ENCODE results near the gene TRIP13. TPM values are rescaled to one million over a fixed set of nuclear protein-coding genes. Genes with fewer than 3 reads are reported as not detected.

Gene TRIP13
- total RNA-seq, 4 donors from 2014 or later: 1.1 to 1.7 (median 1.3) TPM; not detected in 1

DNA sequence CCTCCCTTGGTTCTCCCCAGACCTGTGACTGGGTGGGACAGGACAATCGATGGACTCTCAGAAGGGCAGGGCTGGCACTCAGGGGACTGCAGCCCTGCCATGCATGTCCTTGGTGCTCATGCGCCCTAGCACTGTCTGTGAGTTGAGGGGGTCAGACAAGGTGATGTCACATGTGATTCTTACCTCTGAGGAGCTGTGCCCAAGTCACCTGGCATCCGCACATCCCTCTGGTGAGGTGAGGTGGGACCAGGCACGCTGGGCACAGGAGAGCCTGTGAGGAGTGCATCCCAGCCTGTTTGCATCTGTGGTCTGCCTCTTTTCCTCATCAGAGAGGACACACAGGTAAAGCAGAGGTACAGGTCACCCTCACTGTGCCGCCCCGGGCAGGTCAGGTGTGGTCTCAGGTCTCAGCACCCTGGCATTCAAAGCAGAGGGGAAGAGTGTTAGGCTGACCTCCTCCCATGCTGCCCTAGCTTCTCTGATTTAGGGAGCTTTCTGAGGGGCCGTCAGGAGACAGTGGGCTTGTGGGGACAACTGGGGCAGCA, 14.8 kb downstream of the TRIP13 start:
- H3K9me3 ChIP-seq: no peaks in the 10 kb centered on the region
- no peaks in the 10 kb centered on the region for H3K36me3 ChIP-seq
- TF ChIP-seq CTCF (IDR thresholded peaks at IDR 0.05) (no peak), POLR2A (IDR thresholded peaks at IDR 0.05) (no peak)
- H3K4me1 ChIP-seq: peaks cover 0 to 6% of the 10 kb centered on the region in 2 donors
- 97 to 100% methylated on average over 5 to 6 of the region's 7 CpGs for WGBS, 2 donors
- intact Hi-C loops (cut with DNase I): loop anchor here (10.0 kb wide), 1 partner anchor 463 kb away; the partner anchor contains the start of gene EXOC3
- H3K27ac ChIP-seq: no peak overlapping the region
- H3K4me3 ChIP-seq (replicated peaks in 1 of 3): no peak overlapping the region
- no peak for DNase-seq
- H3K27me3 ChIP-seq: no peaks in the 10 kb centered on the region

GRCh38 chr5:908172-908571, 15.5 kb downstream of the TRIP13 start:
- Histone ChIP-seq H3K9me3 (no peaks in the 10 kb centered on the region), H3K4me1 (no peaks in the 10 kb centered on the region), H3K27me3 (no peaks in the 10 kb centered on the region), H3K27ac (no peak overlapping the region), H3K36me3 (no peaks in the 10 kb centered on the region), H3K4me3 (replicated peaks in 1 of 3) (no peak overlapping the region)
- TF ChIP-seq POLR2A (IDR thresholded peaks at IDR 0.05): no peak
- no peak for TF ChIP-seq CTCF (IDR thresholded peaks at IDR 0.05)
- DNase-seq: no peak
- intact Hi-C loops (cut with DNase I): loop anchor here (10.0 kb wide), 1 partner anchor 463 kb away; the partner anchor contains the start of gene EXOC3
- WGBS, 2 donors: 96 to 98% methylated on average over 16 of the region's 16 CpGs

GRCh38 chr5:909086-909485, 16.4 kb downstream of the TRIP13 start:
- Histone ChIP-seq H3K4me1 (no peaks in the 10 kb centered on the region), H3K4me3 (replicated peaks in 1 of 3) (no peak overlapping the region), H3K36me3 (no peaks in the 10 kb centered on the region), H3K27ac (no peak overlapping the region), H3K9me3 (no peaks in the 10 kb centered on the region), H3K27me3 (no peaks in the 10 kb centered on the region)
- DNase-seq: no peak
- intact Hi-C loops (cut with DNase I): loop anchor here (10.0 kb wide), 1 partner anchor 464 kb away; the partner anchor contains the start of gene EXOC3
- 95 to 97% methylated on average over 7 to 8 of the region's 8 CpGs for WGBS, 2 donors
- TF ChIP-seq POLR2A (IDR thresholded peaks at IDR 0.05) (no peak), CTCF (IDR thresholded peaks at IDR 0.05) (no peak)

DNA sequence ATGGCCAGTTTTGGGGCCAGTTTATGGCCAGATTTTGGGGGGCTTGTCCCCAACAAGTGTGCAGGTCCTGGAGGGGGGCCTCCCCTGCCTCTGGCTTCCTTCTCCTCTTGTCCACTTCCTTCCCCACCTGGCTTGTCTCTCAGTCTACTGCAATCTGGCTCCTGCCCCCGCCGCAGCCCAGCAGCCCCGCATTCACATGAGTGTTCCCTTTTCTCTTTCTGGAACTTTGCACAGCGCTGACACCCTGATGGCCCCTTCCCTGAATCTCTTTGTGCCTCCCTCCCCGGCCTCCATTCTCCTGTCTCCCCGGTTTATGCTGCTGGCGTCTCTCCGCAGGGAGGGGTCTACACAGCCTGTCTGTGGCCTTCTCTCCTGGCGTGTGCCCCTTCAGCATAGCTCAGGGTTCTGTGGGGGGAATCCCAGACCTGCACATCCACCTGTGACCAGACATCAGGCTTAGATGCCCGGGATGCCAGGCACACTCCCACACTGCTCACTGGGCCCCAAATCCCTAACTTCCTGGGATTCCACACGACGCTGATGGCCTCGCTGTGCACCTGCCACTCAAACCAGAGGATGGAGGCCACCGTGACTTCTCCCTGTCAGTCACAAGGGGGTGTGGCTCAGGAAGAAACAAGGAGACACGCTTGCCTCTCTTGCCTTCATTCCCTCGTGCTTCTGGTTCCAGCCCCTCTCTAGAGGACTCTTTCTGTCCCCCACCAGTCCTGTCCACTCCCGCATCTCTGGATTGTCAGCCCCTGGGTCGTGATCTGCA, 17.5 kb downstream of the TRIP13 start:
- Histone ChIP-seq H3K4me1 (no peaks in the 10 kb centered on the region), H3K27me3 (no peaks in the 10 kb centered on the region), H3K27ac (no peak overlapping the region), H3K9me3 (no peaks in the 10 kb centered on the region), H3K36me3 (no peaks in the 10 kb centered on the region), H3K4me3 (replicated peaks in 1 of 3) (no peak overlapping the region)
- DNase-seq: no peak
- intact Hi-C loops (cut with DNase I): loop anchor here (10.0 kb wide), 2 partner anchors 465 to 745 kb away; partner anchors contain the start of gene EXOC3
- 96% methylated on average over 18 of the region's 18 CpGs for WGBS, 2 donors
- TF ChIP-seq CTCF (IDR thresholded peaks at IDR 0.05): no peak

DNA sequence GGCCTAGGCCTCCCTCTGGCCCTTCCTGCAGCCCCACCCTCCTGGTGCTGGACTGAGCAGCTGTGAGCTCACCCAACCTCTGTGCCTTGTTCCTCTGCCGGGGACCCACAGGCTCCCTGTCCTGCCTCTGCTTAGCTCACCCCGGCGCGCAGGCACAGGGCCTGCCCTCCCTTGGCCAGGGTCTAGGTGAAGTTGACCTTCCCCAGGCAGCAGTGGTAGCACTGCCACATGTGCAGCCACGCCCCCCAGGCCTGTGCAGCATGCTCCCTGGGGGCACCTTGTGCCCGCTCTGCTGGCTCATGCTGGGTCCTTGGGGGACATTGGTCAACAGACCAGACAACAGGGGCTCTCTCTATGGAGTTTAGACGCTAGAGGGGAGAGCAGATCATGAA, 18.1 kb downstream of the TRIP13 start:
- WGBS, 2 donors: 99 to 100% methylated on average over 1 to 7 of the region's 7 CpGs
- H3K4me3 ChIP-seq (replicated peaks in 1 of 3): no peak overlapping the region
- H3K27me3 ChIP-seq: no peaks in the 10 kb centered on the region
- TF ChIP-seq POLR2A (IDR thresholded peaks at IDR 0.05) (no peak), CTCF (IDR thresholded peaks at IDR 0.05) (no peak)
- H3K4me1 ChIP-seq: no peaks in the 10 kb centered on the region
- DNase-seq: no peak
- no peaks in the 10 kb centered on the region for H3K9me3 ChIP-seq
- H3K36me3 ChIP-seq: no peaks in the 10 kb centered on the region
- no peak overlapping the region for H3K27ac ChIP-seq
- intact Hi-C loops (cut with DNase I): loop anchor here (10.0 kb wide), 1 partner anchor 744 kb away; no protein-coding TSS in a partner anchor

All from thyroid gland (tissue), 4 donors.